Endothelial cell (in vitro differentiated cells): Measurements from ENCODE around the gene HERC6. TPM values are rescaled to one million over a fixed set of nuclear protein-coding genes. Genes with fewer than 3 reads are reported as not detected.

Experiments
- DNase-seq: peaks from one replicate; pipeline ENCODE4 v3.0.0; 2021; ENCODE audit warnings: low spot score
- H3K27ac Mint-ChIP-seq: one replicate; pipeline ENCODE4 v1.8.0; 2021; ENCODE audit warnings: mixed read lengths, inconsistent platforms; ENCODE audit not compliant: unreplicated experiment
- H3K27me3 Mint-ChIP-seq: one replicate; pipeline ENCODE4 v1.8.0; 2021; ENCODE audit warnings: mild to moderate bottlenecking, moderate library complexity, mixed read lengths, inconsistent platforms; ENCODE audit not compliant: unreplicated experiment
- H3K36me3 Mint-ChIP-seq: one replicate; pipeline ENCODE4 v1.8.0; 2021; ENCODE audit warnings: mild to moderate bottlenecking, low read depth, mixed read lengths, inconsistent platforms; ENCODE audit not compliant: unreplicated experiment
- H3K4me1 Mint-ChIP-seq: one replicate; pipeline ENCODE4 v1.8.0; 2021; ENCODE audit warnings: mild to moderate bottlenecking, mixed read lengths, inconsistent platforms; ENCODE audit not compliant: unreplicated experiment
- H3K4me3 Mint-ChIP-seq: one replicate; pipeline ENCODE4 v1.8.0; 2021; ENCODE audit warnings: mild to moderate bottlenecking, mixed read lengths, inconsistent platforms; ENCODE audit not compliant: unreplicated experiment
- H3K9me3 Mint-ChIP-seq: one replicate; pipeline ENCODE4 v1.8.0; 2021; ENCODE audit warnings: mixed read lengths, inconsistent platforms; ENCODE audit not compliant: unreplicated experiment
- CTCF ChIP-seq: fragments of 200-600 bp; sonication (generic); IDR thresholded peaks from one replicate; pipeline ENCODE4 v1.5.0; 2021; ENCODE audit warnings: antibody characterized with exemption; ENCODE audit not compliant: unreplicated experiment
- total RNA-seq: library from RNA; stranded (reverse); fragmentation: NEBNext Ultra II Directional; extraction: Animal tissue kit (Norgen Biotek cat#: 25700); gene quantifications from one replicate; pipeline ENCODE4 v1.2.1, GENCODE V29; 2021; ENCODE audit not compliant: unreplicated experiment

Gene HERC6
- total RNA-seq, 1 donor from 2014 or later, result 3.2 TPM

- no peaks in the 10 kb centered on the region for H3K4me1 Mint-ChIP-seq
- peaks cover 7% of the 10 kb centered on the region for H3K36me3 Mint-ChIP-seq
- TF ChIP-seq CTCF, result no peak
- no peak overlapping the region for H3K4me3 Mint-ChIP-seq
- H3K27ac Mint-ChIP-seq, result no peak overlapping the region
- no peak for DNase-seq
- H3K9me3 Mint-ChIP-seq, result no peaks in the 10 kb centered on the region
- H3K27me3 Mint-ChIP-seq, result peaks cover 3% of the 10 kb centered on the region
Observed at GRCh38 chr4:88391703-88392102, 13.1 kb downstream of the HERC6 start.

DNA sequence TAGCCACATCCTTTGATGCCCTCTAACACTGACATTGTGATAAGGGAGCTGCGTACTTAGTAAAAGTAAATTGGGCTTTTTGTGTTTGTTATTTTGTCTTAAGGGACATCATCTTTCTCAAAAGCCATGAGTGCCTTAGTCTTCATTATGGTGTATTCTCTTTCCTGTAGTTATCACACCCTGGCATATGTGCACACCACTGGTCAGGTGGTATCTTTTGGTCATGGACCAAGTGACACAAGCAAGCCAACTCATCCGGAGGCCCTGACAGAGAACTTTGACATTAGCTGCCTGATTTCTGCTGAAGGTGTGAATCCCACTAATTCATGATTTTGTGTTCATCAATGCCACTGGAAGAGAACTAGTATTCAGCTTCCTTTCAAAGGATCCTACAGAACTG is 18.0 kb downstream of the HERC6 start:
- Mint-ChIP-seq H3K4me1 (no peaks in the 10 kb centered on the region), H3K27me3 (no peaks in the 10 kb centered on the region), H3K36me3 (peaks cover 7% of the 10 kb centered on the region), H3K9me3 (no peaks in the 10 kb centered on the region), H3K27ac (no peak overlapping the region), H3K4me3 (no peak overlapping the region)
- DNase-seq, result no peak
- no peak for TF ChIP-seq CTCF

DNA sequence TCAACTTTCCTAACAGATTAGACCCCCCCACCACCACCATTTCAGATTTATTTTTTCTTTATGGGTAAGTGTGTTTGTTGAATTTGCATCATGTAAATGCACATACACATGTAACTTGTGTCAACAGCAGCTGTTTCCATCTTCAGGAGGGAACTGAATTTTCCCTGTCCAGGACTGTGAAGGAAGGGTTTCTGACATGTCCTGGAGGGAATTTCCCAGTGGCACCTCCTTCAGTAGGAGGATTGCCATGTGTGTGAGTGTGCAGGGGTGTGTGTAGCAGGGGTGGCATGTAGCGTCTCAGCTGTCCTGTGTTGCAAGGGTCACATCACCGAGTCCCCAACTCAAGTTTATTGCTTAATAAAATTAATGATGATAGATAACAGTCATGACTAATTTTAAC is 19.7 kb downstream of the HERC6 start:
- peaks cover 7% of the 10 kb centered on the region for H3K36me3 Mint-ChIP-seq
- no peaks in the 10 kb centered on the region for H3K4me1 Mint-ChIP-seq
- no peak for TF ChIP-seq CTCF
- DNase-seq, result no peak
- H3K9me3 Mint-ChIP-seq, result no peaks in the 10 kb centered on the region
- H3K27me3 Mint-ChIP-seq, result no peaks in the 10 kb centered on the region
- no peak overlapping the region for H3K27ac Mint-ChIP-seq
- no peak overlapping the region for H3K4me3 Mint-ChIP-seq

DNA sequence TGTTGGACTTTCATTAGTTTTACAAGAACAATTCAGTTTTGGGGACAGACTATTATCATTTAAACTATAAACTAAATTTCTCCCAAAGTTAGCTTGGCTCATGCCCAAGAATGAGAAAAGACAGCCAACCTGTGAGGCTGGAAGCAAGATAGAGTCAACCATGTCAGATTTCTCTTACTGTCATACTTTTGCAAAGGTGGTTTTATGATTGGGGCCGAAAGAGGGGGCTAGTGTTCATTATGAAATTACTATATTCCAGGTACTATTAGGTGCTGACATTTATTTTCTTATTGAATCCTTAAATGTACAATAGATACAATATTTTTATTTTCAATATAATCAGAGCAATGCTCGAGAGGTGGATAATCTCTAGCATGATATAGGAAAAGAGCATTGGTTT is 30.6 kb downstream of the HERC6 start:
- Mint-ChIP-seq H3K4me1 (no peaks in the 10 kb centered on the region), H3K4me3 (no peak overlapping the region), H3K36me3 (peaks cover 3% of the 10 kb centered on the region), H3K27me3 (no peaks in the 10 kb centered on the region), H3K9me3 (no peaks in the 10 kb centered on the region), H3K27ac (no peak overlapping the region)
- DNase-seq, result no peak
- TF ChIP-seq CTCF, result no peak

GRCh38 chr4:88409789-88410188 is 31.1 kb downstream of the HERC6 start:
- Mint-ChIP-seq H3K27ac (no peak overlapping the region), H3K9me3 (no peaks in the 10 kb centered on the region), H3K36me3 (peaks cover 5% of the 10 kb centered on the region), H3K4me3 (no peak overlapping the region), H3K4me1 (no peaks in the 10 kb centered on the region), H3K27me3 (no peaks in the 10 kb centered on the region)
- DNase-seq, result no peak
- no peak for TF ChIP-seq CTCF
